HG02938 (cell line): Measurements from ENCODE around the gene PCBP3.
"Not testable (repeated sequence)": the region's sequence is repeated elsewhere in the genome, so short reads cannot be mapped to it uniquely, and the experiment has no call there.

Experiments
- ATAC-seq: cut with Tn5 transposase; IDR thresholded peaks from one replicate; pipeline ENCODE4 v1.9.1; 2021; ENCODE audit warnings: mild to moderate bottlenecking, moderate library complexity; ENCODE audit not compliant: unreplicated experiment

Gene PCBP3

GRCh38 chr21:45643021-45643980 is at the start of gene PCBP3:
Gene PCBP3 (plus strand): TSS chr21:45643725. CDS start chr21:45850086, 206,361 bp downstream.
- ATAC-seq = peak; percentile 69

GRCh38 chr21:45594721-45595489 is 48.6 kb upstream of the PCBP3 start:
- no peak for ATAC-seq

- no peak for ATAC-seq
These were observed 47.8 kb upstream of the PCBP3 start for GRCh38 chr21:45595574-45596295.

- no peak for ATAC-seq
These were observed 46.7 kb upstream of the PCBP3 start for GRCh38 chr21:45596704-45597318.

DNA sequence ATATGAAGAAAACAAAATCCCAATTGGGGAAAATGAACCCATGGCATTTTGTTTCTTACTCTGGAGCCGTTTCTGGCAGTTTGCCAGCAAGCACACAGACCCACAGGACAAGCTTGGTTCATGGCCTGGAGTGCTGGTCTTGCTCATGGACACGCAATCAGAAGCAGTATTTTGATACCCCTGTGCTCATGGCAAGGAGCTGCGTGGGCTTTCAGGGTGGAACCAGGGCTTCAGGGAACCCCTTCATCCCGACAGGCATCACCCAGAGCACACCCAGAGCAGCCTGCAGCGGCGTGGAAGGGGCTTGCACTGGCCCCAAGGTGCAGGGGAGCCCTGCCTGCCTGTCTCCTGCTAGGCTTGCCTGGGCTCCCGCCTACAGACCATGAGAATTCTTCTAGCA is 45.4 kb upstream of the PCBP3 start:
- no peak for ATAC-seq

- ATAC-seq = no peak
These were observed 44.9 kb upstream of the PCBP3 start for GRCh38 chr21:45598666-45599065.

DNA sequence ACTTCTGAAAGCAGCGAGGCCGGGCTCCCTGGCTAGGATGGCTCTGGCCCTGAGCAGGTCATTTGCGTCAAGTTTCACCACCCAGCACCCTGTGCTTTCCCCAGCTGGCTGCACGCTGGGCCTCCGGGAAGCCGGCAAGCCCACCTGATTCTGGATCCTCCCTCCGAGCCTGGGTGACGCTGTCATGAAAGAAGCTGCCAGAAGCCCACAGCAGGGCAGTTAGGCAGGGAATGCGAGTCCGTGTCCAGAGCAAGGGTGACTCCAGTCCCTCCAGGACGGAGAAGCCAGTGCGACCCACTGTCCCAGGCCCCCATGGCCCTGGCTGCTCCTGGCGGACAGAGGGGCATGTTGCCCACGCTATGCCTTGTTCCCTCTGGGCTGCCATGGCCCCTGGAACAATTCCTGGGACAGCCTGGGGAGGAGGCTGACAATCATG is 44.4 kb upstream of the PCBP3 start:
- no peak for ATAC-seq

GRCh38 chr21:45600248-45600647 is 43.3 kb upstream of the PCBP3 start:
- no peak for ATAC-seq

DNA sequence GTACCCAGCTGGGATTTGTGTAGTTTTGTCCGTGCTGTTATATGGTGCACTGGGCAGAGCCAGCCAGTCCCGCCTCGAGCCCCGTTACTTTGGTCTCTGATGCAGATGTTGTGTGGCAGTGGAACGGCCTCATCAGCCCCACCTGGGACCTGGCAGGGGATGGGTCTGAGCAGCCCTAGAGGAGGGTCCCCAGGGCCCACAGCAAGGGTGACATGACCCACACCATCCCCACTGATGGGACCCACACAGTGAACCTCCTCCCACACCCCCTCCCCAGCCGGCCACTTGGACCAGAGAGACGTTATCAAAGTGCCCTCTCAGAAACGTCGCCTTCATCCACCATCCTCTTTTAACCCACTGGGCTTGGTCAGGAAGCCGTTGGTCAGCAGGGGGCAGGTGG is 42.0 kb upstream of the PCBP3 start:
- ATAC-seq = no peak

GRCh38 chr21:45602106-45602505 is 41.4 kb upstream of the PCBP3 start:
- ATAC-seq = no peak

- ATAC-seq = no peak
These were observed 40.0 kb upstream of the PCBP3 start for GRCh38 chr21:45603481-45603880.

DNA sequence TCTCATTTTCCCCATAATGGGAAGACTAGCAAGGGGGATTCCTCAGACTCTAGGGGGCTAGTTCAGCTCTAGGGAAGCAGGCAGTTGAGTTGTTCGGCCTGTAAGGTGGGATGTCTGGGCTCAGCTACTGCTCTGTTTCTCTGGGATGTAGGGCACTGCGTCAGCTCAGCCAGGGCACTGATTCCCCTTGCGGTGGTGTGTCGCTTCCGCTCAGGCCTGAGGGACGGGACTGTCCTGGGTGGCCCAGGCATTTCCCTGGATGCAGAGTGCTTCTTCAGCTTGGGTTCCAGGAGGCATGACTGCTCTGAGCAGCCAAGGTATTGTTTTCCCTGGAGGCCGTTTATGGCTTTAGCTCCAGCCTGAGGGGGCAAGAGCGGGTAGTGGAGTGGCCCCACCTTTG is 38.8 kb upstream of the PCBP3 start:
- ATAC-seq = not testable (repeated sequence)

GRCh38 chr21:45607021-45607908 is 36.3 kb upstream of the PCBP3 start:
- no peak for ATAC-seq

DNA sequence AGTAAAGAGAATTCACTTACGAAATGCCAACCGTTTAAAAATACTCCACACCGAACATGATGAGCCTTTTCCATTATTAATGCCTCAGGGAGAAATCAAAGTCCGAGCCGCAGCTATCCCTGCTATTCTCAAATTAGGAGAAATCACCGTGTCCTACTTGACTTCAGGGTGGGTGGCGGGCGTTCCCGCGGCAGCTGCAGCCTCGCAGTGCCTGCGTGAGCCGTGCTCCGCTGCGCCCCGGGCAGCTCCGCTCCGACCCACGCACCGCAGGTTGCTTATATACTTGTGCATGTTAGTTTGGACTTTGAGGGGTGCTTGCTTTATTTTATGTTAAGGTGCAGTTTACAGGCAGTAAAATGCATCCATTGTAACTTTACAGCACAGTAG is 35.6 kb upstream of the PCBP3 start:
- no peak for ATAC-seq

GRCh38 chr21:45608747-45609470 is 34.6 kb upstream of the PCBP3 start:
- ATAC-seq = not testable (repeated sequence)

DNA sequence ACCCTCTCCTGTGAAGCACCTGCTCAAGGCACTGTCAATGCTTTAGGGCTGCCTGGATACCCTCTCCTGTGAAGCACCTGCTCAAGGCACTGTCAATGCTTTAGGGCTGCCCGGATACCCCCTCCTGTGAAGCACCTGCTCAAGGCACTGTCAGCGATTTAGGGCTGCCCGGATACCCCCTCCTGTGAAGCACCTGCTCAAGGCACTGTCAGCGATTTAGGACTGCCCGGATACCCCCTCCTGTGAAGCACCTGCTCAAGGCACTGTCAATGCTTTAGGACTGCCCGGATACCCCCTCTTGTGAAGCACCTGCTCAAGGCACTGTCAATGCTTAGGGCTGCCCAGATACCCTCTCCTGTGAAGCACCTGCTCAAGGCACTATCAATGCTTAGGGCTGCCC is 33.9 kb upstream of the PCBP3 start:
- not testable (repeated sequence) for ATAC-seq

- no peak for ATAC-seq
These were observed 32.2 kb upstream of the PCBP3 start for GRCh38 chr21:45611296-45611695.

DNA sequence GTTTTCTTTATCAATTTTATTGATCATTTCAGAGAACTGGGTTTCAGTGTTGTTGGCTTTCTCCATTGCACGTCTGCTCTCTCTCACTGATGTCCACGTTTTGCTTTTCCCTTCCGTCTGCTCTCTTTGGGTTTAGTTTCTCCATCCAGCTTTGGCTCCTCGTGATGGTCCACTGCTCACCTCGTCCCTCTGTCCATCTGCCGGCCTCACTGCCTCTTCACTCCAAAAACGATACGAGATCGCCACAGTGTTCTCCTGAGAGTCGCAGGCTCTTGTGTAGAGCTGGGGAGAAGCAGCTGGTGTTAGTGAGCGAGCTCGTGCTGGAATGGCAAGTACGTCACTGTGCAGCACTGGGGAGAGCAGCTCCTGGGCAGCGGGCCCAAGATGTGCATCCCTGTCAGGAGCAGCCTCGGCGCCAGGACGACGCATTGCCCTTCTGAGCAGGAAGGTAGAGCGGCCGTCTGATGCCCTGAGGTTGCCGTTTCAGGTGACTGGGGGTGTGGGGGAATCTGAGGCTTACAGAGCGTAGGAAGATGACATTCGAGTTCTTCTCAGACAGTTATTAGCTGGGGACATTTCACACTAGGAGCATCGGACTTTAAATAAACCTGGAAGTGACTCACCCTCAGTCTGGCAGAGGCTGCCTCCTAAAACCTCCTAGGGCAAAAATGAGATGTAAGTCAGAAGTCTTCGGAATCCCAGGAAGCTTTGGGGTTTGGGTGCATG is 31.4 kb upstream of the PCBP3 start:
- no peak for ATAC-seq
